Epithelial cell of proximal tubule (primary cell): ENCODE results near the gene NPC1. TPM values are rescaled to one million over a fixed set of nuclear protein-coding genes. Genes with fewer than 3 reads are reported as not detected.

Source experiments
- DNase-seq: peaks from one replicate; pipeline ENCODE4 v3.0.0-alpha.2; 2011; ENCODE audit warnings: low read depth
- H3K4me3 ChIP-seq: 2 replicates; pipeline ENCODE4 v1.5.1; 2011; ENCODE audit warnings: low read depth, mild to moderate bottlenecking, low read length
- CTCF ChIP-seq: conservative IDR thresholded peaks from 2 replicates; pipeline ENCODE4 v1.5.1; 2012; ENCODE audit warnings: low read depth, mild to moderate bottlenecking, low read length
- total RNA-seq: library from RNA; depleted of rRNA; stranded (reverse); fragments of >200 nt; gene quantifications from 2 replicates; pipeline ENCODE4 v1.2.3, GENCODE V29; 2015

Gene NPC1
- total RNA-seq, 1 donor from 2014 or later, result 54.8 TPM

DNA sequence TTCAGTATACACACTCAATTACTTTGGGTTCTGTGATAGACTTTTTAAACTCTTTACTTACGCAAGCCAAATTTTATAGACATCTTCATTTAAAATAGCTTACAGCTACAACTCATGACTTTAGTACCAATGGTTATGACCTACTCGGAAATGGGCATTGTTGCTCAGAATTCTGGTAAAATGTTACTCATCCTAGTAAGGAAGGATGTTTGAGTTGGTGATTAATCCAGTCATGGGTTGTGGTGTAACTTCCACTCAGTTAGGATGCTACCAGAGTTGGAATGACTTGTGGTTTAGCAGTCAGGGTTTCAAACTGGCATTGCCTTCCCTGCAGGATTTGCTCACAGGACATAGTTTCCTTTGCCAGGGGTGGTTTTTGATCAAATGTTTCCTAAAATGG lies 7.4 kb upstream of the NPC1 start:
- peak; percentile 98 for DNase-seq
- no peak overlapping the region for H3K4me3 ChIP-seq
- no peak for TF ChIP-seq CTCF

GRCh38 chr18:23592911-23593310 lies 6.6 kb upstream of the NPC1 start:
- H3K4me3 ChIP-seq, result no peak overlapping the region
- no peak for TF ChIP-seq CTCF
- DNase-seq, result no peak

- TF ChIP-seq CTCF, result no peak
- no peak overlapping the region for H3K4me3 ChIP-seq
Measured at GRCh38 chr18:23591011-23591410, 4.7 kb upstream of the NPC1 start.

DNA sequence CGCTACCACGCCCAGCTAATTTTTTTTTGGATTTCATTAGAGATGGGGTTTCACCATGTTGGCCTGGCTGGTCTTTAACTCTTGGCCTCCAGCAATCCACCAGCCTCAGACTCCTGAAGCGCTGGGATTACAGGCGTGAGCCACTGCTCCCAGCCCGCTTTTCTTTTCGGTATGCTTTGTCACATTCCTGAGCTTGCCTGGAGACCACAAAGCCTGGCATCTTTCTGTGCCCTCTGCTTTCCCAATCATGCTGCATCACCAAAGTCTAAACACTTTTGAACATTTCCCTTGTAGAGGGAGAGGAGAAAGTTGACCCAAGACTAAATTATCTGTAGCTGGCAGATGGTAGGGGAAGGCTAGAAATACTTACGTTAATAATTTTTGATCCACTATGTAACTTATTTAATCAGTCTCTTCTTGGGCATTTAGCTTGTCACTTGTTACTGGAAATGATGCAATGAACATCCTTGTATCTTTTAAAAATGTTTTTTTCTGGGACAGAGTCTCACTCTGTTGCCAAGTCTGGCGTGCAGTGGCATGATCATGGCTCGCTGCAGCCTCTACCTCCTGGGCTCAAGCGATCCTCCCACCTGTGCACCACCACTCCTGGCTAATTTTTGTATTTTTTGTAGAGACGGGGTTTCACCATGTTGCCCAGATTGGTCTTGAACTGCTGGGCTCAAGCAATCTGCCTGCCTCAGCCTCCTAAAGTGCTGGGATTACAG lies 2.7 kb upstream of the NPC1 start:
- TF ChIP-seq CTCF, result no peak
- DNase-seq, result no peak
- no peak overlapping the region for H3K4me3 ChIP-seq

More at GRCh38 chr18:23591011-23591410, 4.7 kb upstream of the NPC1 start:
- DNase-seq, result no peak

DNA sequence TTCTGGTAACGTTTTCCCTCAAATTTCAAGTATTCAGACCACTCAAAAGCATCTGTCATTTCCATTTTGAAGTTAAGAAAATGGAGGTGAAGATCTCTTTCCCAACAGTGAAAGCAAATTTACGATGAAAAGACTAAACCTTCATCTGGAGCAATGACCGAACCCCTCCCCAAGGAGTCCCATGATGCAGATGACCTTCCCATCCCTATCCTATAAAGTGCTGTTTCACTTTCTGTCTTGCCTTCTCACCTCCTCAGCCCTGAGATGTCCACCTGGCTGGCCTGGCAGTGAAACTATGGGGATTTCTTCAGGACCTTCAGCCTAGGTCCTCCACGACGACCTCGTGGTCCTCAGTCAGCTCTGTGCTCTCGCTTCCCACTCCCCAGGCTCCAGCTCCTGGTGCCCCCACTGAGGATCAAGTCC lies 925 bp upstream of the NPC1 start:
- no peak overlapping the region for H3K4me3 ChIP-seq
- DNase-seq, result no peak
- TF ChIP-seq CTCF, result no peak

- TF ChIP-seq CTCF, result no peak
- DNase-seq, result no peak
- H3K4me3 ChIP-seq, result peak overlapping the region; percentile 94
Measured at GRCh38 chr18:23585897-23586248, 433 bp downstream of the NPC1 start.
